ENCODE results near the gene CMTM8. TPM values are rescaled to one million over a fixed set of nuclear protein-coding genes. Genes with fewer than 3 reads are reported as not detected.
A peak's percentile ranks its signal among the peaks of the same experiment; 100 is the strongest.

CMTM8 gene
- total and polyA plus RNA-seq, 4 donors = 15.2 to 24.5 (median 16.8) TPM

DNA sequence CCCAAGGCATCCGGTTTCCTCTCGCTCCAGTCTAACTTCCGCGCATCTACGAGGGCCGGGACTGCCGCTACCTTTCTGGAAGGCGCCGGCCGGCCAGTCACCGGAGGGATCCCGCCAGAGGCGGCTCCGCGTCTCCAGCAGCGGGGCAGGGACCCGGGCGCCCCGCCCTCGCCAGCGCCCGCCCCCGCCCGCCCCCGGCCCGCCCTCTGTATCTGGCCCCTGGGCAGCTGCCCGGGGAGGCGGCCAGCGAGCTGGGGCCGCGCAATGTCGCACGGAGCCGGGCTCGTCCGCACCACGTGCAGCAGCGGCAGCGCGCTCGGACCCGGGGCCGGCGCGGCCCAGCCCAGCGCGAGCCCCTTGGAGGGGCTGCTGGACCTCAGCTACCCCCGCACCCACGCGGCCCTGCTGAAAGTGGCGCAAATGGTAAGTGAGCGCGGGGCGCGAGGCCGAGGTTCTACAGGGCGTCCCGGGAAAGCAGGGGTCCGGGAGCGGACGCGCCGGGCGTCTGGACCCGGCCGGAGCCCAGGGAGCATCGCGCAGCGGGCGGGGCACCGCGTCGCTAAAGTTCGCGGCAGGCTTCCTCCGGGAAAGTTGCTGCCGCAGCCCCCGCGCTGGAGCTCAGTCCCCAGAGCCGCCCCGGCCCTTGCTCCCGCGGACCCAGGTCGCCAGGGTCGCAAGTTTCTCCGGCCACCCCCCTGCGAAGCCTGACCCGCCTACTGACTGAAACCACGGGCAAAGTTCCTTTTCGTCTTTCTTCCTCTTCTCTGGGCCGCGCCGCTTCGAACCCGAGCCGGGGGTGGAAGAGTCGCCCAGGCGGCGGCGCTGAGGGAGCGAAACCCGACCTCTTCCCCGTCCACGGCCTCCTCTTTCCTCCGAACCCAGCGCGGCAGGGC lies 153.4 kb downstream of the CMTM8 start, which contains the start of gene CMTM7:
Gene CMTM7 (plus strand): TSS at position 211 of the 893 bp plus-strand sequence. CDS start 54 bp downstream, at position 265.
- WGBS, 2 donors = 0% methylated on average over 91 to 107 of the region's 107 CpGs
- peak within 1 kb of the TSS; percentile 78 to 91 for H3K27ac ChIP-seq (ENCODE audit: low read depth in 1 of 2, low read length in 1 of 2)

DNA sequence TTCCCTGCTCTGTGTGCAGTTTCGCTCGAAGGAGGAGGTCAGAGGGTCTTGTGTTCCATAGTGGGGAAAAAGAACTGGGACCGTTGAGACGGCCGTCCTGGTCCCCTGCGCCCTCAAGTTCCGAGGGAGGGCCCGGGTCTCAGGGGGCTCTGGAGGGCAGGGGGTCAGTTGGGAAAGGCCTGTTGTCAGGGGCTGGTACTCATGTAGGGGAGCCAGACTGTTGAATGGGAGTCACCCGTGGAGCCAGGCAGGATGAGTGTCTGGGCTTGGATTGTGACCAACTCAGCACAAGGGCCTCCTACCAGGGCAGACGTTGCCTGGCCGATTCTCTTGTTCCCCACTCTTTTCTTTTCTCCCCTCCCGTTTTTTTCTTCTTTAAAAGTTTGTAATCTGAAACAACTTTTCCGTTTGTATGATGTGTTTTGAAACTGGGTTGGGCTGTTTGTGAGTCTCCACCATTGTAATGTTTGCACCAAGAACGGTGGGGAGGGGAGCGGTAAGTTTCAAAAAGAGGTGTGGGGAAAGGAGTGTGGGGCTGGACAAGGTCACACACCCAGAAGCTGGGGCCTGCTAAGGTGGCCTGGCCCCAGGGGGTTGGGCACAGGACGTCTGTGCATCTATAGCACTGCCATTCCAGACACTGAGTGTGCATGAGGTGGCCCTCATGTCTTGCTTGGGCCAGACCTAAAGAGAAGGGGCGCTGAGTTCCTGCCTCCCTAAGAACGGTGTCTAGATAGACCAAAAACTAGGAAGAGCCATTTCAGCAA lies 154.2 kb downstream of the CMTM8 start:
- peak; percentile 51 for ATAC-seq (ENCODE audit: insufficient read depth, low FRiP score)
- no peaks in the 10 kb centered on the region for H3K36me3 ChIP-seq (ENCODE audit: control insufficient read depth in 4 of 4, insufficient read depth in 4 of 4, low read length in 4 of 4)
- 18 to 21% methylated on average over 18 of the region's 18 CpGs for WGBS, 2 donors
- peak overlapping the region; percentile 51 to 72 for H3K9ac ChIP-seq (ENCODE audit: insufficient read depth in 1 of 2, low read length in 2 of 2)
- no peak for TF ChIP-seq CTCF (IDR thresholded peaks at IDR 0.05; ENCODE audit: control extremely low read depth, extremely low read depth)
- DNase-seq = peak; percentile 72 to 84 (median 77)
- no peaks in the 10 kb centered on the region for H3K9me3 ChIP-seq (ENCODE audit: control insufficient read depth in 4 of 4, insufficient read depth in 3 of 4, low read length in 3 of 4)
- H3K4me3 ChIP-seq = peak overlapping the region; percentile 98
- peak overlapping the region; percentile 78 to 91 for H3K27ac ChIP-seq (ENCODE audit: low read depth in 1 of 2, low read length in 1 of 2)
- no peaks in the 10 kb centered on the region for H3K27me3 ChIP-seq (ENCODE audit: control insufficient read depth in 3 of 3, insufficient read depth in 3 of 3, low read length in 2 of 3)
- H3K4me1 ChIP-seq (ENCODE audit: control insufficient read depth in 5 of 5, insufficient read depth in 5 of 5, low read length in 5 of 5) = peaks cover 0 to 9% (median 2%) of the 10 kb centered on the region in 5 donors

More for the DNA sequence above, 153.4 kb downstream of the CMTM8 start, which contains the start of gene CMTM7:
- Histone ChIP-seq H3K9me3 (ENCODE audit: control insufficient read depth in 4 of 4, insufficient read depth in 3 of 4, low read length in 3 of 4) (no peaks in the 10 kb centered on the region), H3K36me3 (ENCODE audit: control insufficient read depth in 4 of 4, insufficient read depth in 4 of 4, low read length in 4 of 4) (no peaks in the 10 kb centered on the region), H3K4me3 (peak within 1 kb of the TSS; percentile 98), H3K27me3 (ENCODE audit: control insufficient read depth in 3 of 3, insufficient read depth in 3 of 3, low read length in 2 of 3) (no peaks in the 10 kb centered on the region), H3K9ac (ENCODE audit: insufficient read depth in 1 of 2, low read length in 2 of 2) (peak within 1 kb of the TSS; percentile 72 to 75), H3K4me1 (ENCODE audit: control insufficient read depth in 5 of 5, insufficient read depth in 5 of 5, low read length in 5 of 5) (peaks cover 0 to 9% (median 2%) of the 10 kb centered on the region in 5 donors)
- peak; percentile 92 for ATAC-seq (ENCODE audit: insufficient read depth, low FRiP score)
- DNase-seq = peak; percentile 74 to 80 (median 79)
- TF ChIP-seq CTCF (IDR thresholded peaks at IDR 0.05; ENCODE audit: control extremely low read depth, extremely low read depth) = no peak

DNA sequence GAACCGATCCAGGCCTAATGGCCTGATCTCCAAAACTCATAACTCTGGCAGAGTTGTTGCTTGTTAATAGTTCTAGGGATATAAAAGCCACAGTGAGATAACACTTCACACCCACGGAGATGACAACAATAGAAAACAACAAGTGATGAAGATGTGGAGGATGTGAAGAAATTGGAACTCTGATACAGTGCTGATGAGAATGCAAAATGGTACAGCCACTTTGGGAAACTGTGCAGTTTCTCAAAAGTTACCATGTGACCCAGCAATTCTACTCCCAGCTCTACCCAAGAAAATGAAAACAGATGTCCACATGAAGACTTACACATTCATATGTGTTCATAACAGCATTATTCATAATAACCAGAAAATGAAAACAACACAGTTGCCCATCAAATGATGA lies 157.0 kb downstream of the CMTM8 start:
- H3K27me3 ChIP-seq (ENCODE audit: control insufficient read depth in 3 of 3, insufficient read depth in 3 of 3, low read length in 2 of 3) = no peaks in the 10 kb centered on the region
- no peak for ATAC-seq (ENCODE audit: insufficient read depth, low FRiP score)
- no peak overlapping the region for H3K27ac ChIP-seq (ENCODE audit: low read depth in 1 of 2, low read length in 1 of 2)
- H3K4me3 ChIP-seq = no peak overlapping the region
- 57% methylated on average over 2 of the region's 2 CpGs for WGBS, 2 donors
- no peaks in the 10 kb centered on the region for H3K9me3 ChIP-seq (ENCODE audit: control insufficient read depth in 4 of 4, insufficient read depth in 3 of 4, low read length in 3 of 4)
- DNase-seq = no peak
- H3K9ac ChIP-seq (ENCODE audit: insufficient read depth in 1 of 2, low read length in 2 of 2) = no peak overlapping the region
- peaks cover 0 to 14% (median 7%) of the 10 kb centered on the region in 5 donors for H3K4me1 ChIP-seq (ENCODE audit: control insufficient read depth in 5 of 5, insufficient read depth in 5 of 5, low read length in 5 of 5)
- no peaks in the 10 kb centered on the region for H3K36me3 ChIP-seq (ENCODE audit: control insufficient read depth in 4 of 4, insufficient read depth in 4 of 4, low read length in 4 of 4)
- TF ChIP-seq CTCF (IDR thresholded peaks at IDR 0.05; ENCODE audit: control extremely low read depth, extremely low read depth) = no peak

Measured in lung (tissue), 12 donors.